GM19324 (cell line): ENCODE measurements around the gene SEC61B.

Experiments used
- ATAC-seq: cut with Tn5 transposase; IDR thresholded peaks from one replicate; pipeline ENCODE4 v1.9.1; 2021; ENCODE audit warnings: mild to moderate bottlenecking, moderate library complexity; ENCODE audit not compliant: unreplicated experiment, low FRiP score

Gene SEC61B

GRCh38 chr9:99266255-99267023 is 44.4 kb downstream of the SEC61B start:
- peak; percentile 60 for ATAC-seq

GRCh38 chr9:99269416-99269815 is 47.3 kb downstream of the SEC61B start:
- ATAC-seq: no peak

GRCh38 chr9:99270491-99270890 is 48.4 kb downstream of the SEC61B start:
- ATAC-seq: no peak

- no peak for ATAC-seq
These were observed 50.8 kb downstream of the SEC61B start for GRCh38 chr9:99272836-99273235.

GRCh38 chr9:99274016-99274415 is 51.9 kb downstream of the SEC61B start:
- no peak for ATAC-seq

- no peak for ATAC-seq
These were observed 52.4 kb downstream of the SEC61B start for GRCh38 chr9:99274495-99274894.
